ENCODE results near the gene HESX1. TPM values are rescaled to one million over a fixed set of nuclear protein-coding genes. Genes with fewer than 3 reads are reported as not detected.
A peak's percentile ranks its signal among the peaks of the same experiment; 100 is the strongest.

HESX1 gene
- total and polyA plus RNA-seq, 3 experiments from 2014 or later = 0.44 TPM; not detected in 2

DNA sequence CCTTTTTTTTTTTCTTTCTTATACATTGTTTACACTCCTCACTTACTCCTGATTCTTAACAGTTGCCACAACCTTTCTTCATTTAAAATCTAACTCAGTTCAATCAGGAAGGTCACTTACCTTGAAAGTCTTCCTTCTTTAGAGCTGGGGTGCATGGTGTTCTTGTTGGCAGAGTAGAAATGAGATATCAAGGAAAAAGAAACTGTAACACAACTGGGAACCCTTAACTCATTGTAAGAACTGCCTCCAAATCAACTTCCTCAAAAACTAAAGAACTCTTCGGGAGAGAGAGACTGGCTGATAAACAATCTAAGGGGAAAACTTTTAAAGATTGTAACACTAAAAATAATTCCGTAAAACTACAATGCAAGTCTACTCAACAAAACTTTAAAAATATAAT is 26.4 kb upstream of the HESX1 start:
- no peaks in the 10 kb centered on the region for H3K9me3 Mint-ChIP-seq

DNA sequence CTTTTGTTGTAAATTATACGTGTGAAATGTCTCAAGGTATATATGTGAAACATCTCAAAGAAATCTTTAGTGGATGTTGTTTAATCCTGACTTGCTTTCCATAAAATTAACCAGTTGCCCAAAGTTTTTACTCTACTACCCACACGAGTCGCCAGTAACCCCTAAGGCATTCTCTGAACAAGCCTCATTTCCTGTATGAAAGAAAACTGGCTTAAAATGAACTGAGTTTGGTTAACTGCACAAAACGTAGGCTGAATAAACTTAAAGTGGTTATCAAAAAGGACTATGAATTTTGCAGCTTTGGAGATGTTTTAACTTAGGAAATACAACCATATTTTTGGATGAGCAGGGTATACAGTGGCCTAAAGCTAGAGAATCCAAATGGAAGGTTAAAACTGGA is 25.1 kb upstream of the HESX1 start:
- peak overlapping the region in 1 of 7 donors; percentile 65 for H3K4me3 Mint-ChIP-seq
- no peak overlapping the region for H3K27ac ChIP-seq (ENCODE audit: low read depth, low read length)
- H3K27me3 Mint-ChIP-seq = peaks cover 0 to 1% of the 10 kb centered on the region in 2 donors
- no peaks in the 10 kb centered on the region for H3K9me3 Mint-ChIP-seq
- ChIA-PET CTCF (no interaction called here), POLR2A (no interaction called here)
- no peak for DNase-seq
- no peak overlapping the region for H3K4me3 ChIP-seq (ENCODE audit: low read length)
- peaks cover 0 to 9% (median 0%) of the 10 kb centered on the region in 3 donors for H3K36me3 Mint-ChIP-seq
- H3K36me3 ChIP-seq (ENCODE audit: insufficient read depth, low read length) = no peaks in the 10 kb centered on the region
- H3K9me3 ChIP-seq (ENCODE audit: low read length) = no peaks in the 10 kb centered on the region
- peaks cover 11 to 28% (median 22%) of the 10 kb centered on the region in 3 donors for H3K4me1 Mint-ChIP-seq
- H3K27me3 ChIP-seq (ENCODE audit: insufficient read depth, low read length, poor library complexity, severe bottlenecking) = no peaks in the 10 kb centered on the region
- H3K27ac Mint-ChIP-seq = no peak overlapping the region
- peaks cover 17% of the 10 kb centered on the region for H3K4me1 ChIP-seq (ENCODE audit: insufficient read depth, low read length)

More for the DNA sequence above, 26.4 kb upstream of the HESX1 start:
- Histone ChIP-seq H3K9me3 (ENCODE audit: low read length) (no peaks in the 10 kb centered on the region), H3K36me3 (ENCODE audit: insufficient read depth, low read length) (no peaks in the 10 kb centered on the region), H3K4me3 (ENCODE audit: low read length) (no peak overlapping the region), H3K4me1 (ENCODE audit: insufficient read depth, low read length) (peaks cover 17% of the 10 kb centered on the region), H3K27ac (ENCODE audit: low read depth, low read length) (no peak overlapping the region), H3K27me3 (ENCODE audit: insufficient read depth, low read length, poor library complexity, severe bottlenecking) (no peaks in the 10 kb centered on the region)
- ChIA-PET CTCF (interaction anchor here (3.0 kb wide), 1 partner anchor 56 kb away, joined by 9 read pairs; no protein-coding TSS in a partner anchor), POLR2A (no interaction called here)
- Mint-ChIP-seq H3K27ac (peak overlapping the region in 1 of 8 donors; percentile 37), H3K4me3 (peak overlapping the region in 6 of 7 donors; percentile 9 to 86 (median 43)), H3K27me3 (peaks cover 0 to 1% of the 10 kb centered on the region in 2 donors), H3K4me1 (peaks cover 13 to 34% (median 27%) of the 10 kb centered on the region in 3 donors), H3K36me3 (peaks cover 0 to 9% (median 0%) of the 10 kb centered on the region in 3 donors)
- DNase-seq = no peak

DNA sequence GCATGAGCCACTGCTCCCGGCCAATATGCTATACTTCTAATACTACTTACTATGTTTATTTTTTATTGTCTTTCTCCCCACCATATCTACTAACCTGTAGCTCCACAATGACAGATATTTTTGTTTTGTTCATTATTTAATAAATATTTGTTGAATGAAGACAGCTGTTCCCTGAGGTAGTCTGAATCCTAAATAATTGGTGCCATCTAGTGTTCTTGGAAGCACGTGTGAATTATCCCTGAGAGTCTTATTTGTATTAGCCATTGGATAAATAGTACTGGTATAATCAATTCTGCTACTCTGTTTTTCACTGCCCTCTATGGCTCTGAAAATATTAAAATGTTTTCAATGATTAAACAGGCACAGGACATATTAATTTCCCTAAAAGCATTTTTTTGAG is 22.1 kb upstream of the HESX1 start:
- Histone ChIP-seq H3K36me3 (ENCODE audit: insufficient read depth, low read length) (no peaks in the 10 kb centered on the region), H3K4me1 (ENCODE audit: insufficient read depth, low read length) (peaks cover 3% of the 10 kb centered on the region), H3K27ac (ENCODE audit: low read depth, low read length) (no peak overlapping the region), H3K27me3 (ENCODE audit: insufficient read depth, low read length, poor library complexity, severe bottlenecking) (no peaks in the 10 kb centered on the region), H3K9me3 (ENCODE audit: low read length) (no peaks in the 10 kb centered on the region), H3K4me3 (ENCODE audit: low read length) (no peak overlapping the region)
- ChIA-PET POLR2A (no interaction called here), CTCF (no interaction called here)
- H3K27ac Mint-ChIP-seq = no peak overlapping the region
- H3K4me1 Mint-ChIP-seq = peaks cover 0 to 7% (median 5%) of the 10 kb centered on the region in 3 donors
- H3K27me3 Mint-ChIP-seq = peaks cover 0 to 1% of the 10 kb centered on the region in 2 donors
- DNase-seq = no peak
- H3K9me3 Mint-ChIP-seq = no peaks in the 10 kb centered on the region
- no peak overlapping the region for H3K4me3 Mint-ChIP-seq
- H3K36me3 Mint-ChIP-seq = no peaks in the 10 kb centered on the region

DNA sequence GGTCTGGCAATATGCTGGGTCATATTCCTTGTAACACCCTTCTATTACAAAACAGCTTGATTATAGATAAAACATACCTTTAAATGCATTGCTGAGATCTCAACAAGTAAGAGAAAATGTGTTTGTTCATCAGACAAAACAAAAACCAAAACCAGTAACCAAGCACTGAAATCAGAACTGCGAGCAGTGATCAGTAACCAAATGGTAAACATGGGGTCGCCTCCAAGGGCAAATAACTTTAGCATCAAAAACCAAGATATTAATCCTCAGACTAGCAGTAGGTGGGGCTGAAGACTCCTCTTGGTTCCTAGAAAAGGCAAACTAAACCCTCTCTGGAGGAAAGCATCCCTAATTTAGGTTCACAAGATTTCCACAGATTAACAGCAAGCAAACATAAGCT is 6.6 kb upstream of the HESX1 start:
- Mint-ChIP-seq H3K4me1 (no peaks in the 10 kb centered on the region), H3K27ac (no peak overlapping the region), H3K36me3 (peaks cover 0 to 2% (median 0%) of the 10 kb centered on the region in 3 donors), H3K9me3 (no peaks in the 10 kb centered on the region), H3K4me3 (no peak overlapping the region), H3K27me3 (peaks cover 0 to 4% of the 10 kb centered on the region in 2 donors)
- H3K4me3 ChIP-seq (ENCODE audit: low read length) = no peak overlapping the region
- DNase-seq = no peak
- no peak overlapping the region for H3K27ac ChIP-seq (ENCODE audit: low read depth, low read length)
- ChIA-PET CTCF (no interaction called here), POLR2A (interaction anchor here (0.7 kb wide), 1 partner anchor 138 kb away, joined by 3 read pairs; no protein-coding TSS in a partner anchor)
- H3K27me3 ChIP-seq (ENCODE audit: insufficient read depth, low read length, poor library complexity, severe bottlenecking) = no peaks in the 10 kb centered on the region
- H3K4me1 ChIP-seq (ENCODE audit: insufficient read depth, low read length) = no peaks in the 10 kb centered on the region
- H3K9me3 ChIP-seq (ENCODE audit: low read length) = no peaks in the 10 kb centered on the region
- no peaks in the 10 kb centered on the region for H3K36me3 ChIP-seq (ENCODE audit: insufficient read depth, low read length)

DNA sequence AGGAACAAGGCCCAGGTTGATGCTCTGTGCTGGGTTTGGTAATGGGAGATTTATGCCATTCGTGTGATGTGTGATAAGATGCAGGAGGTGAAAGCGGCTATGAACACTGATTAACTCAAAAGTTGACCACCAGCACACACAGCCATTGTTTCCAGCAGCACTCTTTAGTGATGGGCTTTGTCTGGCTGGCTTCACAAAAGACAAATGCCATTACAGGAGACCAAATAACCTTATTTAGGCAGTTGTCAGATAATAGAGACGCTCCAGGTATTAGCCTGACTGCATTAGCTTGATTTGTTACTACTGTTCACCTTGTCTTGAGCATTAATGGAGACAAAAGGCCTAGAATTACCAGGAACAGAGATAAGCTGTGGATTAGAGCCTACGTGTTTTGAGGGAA is 5.1 kb downstream of the HESX1 start:
- Mint-ChIP-seq H3K36me3 (no peaks in the 10 kb centered on the region), H3K9me3 (peaks cover 0 to 4% (median 0%) of the 10 kb centered on the region in 5 donors), H3K27me3 (peaks cover 16 to 40% of the 10 kb centered on the region in 2 donors), H3K4me1 (peaks cover 0 to 2% (median 0%) of the 10 kb centered on the region in 3 donors), H3K27ac (no peak overlapping the region), H3K4me3 (no peak overlapping the region)
- DNase-seq = no peak
- Histone ChIP-seq H3K4me3 (ENCODE audit: low read length) (no peak overlapping the region), H3K4me1 (ENCODE audit: insufficient read depth, low read length) (no peaks in the 10 kb centered on the region), H3K36me3 (ENCODE audit: insufficient read depth, low read length) (no peaks in the 10 kb centered on the region), H3K27me3 (ENCODE audit: insufficient read depth, low read length, poor library complexity, severe bottlenecking) (peaks cover 9% of the 10 kb centered on the region), H3K9me3 (ENCODE audit: low read length) (no peaks in the 10 kb centered on the region), H3K27ac (ENCODE audit: low read depth, low read length) (no peak overlapping the region)
- CTCF ChIA-PET = interaction anchor here (1.3 kb wide), 1 partner anchor 24 kb away, joined by 3 read pairs; no protein-coding TSS in a partner anchor
- POLR2A ChIA-PET = no interaction called here

DNA sequence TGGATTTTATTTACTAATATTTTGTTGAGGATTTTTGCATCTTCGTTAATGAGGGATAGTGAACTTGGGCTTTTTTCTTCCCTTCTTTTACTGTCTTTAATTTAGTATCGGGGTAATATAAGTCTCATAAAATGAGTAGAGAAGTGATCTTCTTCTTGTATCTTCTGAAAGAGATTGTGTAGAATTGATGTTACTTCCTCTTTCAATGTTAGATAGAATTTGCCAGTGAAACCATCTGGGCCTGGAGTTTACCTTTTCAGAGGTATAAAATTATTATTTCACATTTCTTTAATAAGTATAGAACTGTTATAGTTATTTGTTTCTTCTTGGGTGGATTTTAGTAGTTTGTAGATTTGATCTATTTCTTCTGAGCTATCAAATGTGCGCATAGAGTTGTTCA is 7.8 kb downstream of the HESX1 start:
- Mint-ChIP-seq H3K9me3 (peaks cover 0 to 4% (median 0%) of the 10 kb centered on the region in 5 donors), H3K27ac (no peak overlapping the region), H3K4me3 (no peak overlapping the region), H3K27me3 (peaks cover 11 to 30% of the 10 kb centered on the region in 2 donors), H3K36me3 (no peaks in the 10 kb centered on the region), H3K4me1 (no peaks in the 10 kb centered on the region)
- ChIA-PET CTCF (no interaction called here), POLR2A (no interaction called here)
- Histone ChIP-seq H3K4me1 (ENCODE audit: insufficient read depth, low read length) (no peaks in the 10 kb centered on the region), H3K4me3 (ENCODE audit: low read length) (no peak overlapping the region), H3K27ac (ENCODE audit: low read depth, low read length) (no peak overlapping the region), H3K36me3 (ENCODE audit: insufficient read depth, low read length) (no peaks in the 10 kb centered on the region), H3K27me3 (ENCODE audit: insufficient read depth, low read length, poor library complexity, severe bottlenecking) (peaks cover 6% of the 10 kb centered on the region), H3K9me3 (ENCODE audit: low read length) (no peaks in the 10 kb centered on the region)
- DNase-seq = no peak

DNA sequence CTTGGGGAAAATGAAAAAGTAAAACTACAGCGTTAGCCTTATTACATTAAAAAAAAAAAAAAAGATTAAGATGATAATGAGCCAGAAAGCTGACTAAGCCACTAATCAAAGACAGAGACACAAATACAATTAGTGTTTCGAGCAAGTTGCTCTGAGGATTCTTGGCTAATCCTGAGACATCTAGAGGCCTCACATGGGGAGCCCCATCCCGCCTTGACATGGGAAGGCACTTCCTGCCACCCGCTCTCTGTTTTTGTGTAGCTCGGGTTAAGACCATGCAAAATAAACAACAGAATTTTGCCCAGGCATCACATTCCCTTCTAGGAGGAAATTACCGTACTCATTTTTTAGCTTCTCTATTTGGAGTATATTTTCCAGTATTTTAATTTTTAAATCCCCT is 15.3 kb downstream of the HESX1 start:
- ChIA-PET CTCF (no interaction called here), POLR2A (no interaction called here)
- Mint-ChIP-seq H3K27ac (no peak overlapping the region), H3K4me3 (no peak overlapping the region), H3K36me3 (no peaks in the 10 kb centered on the region), H3K27me3 (peaks cover 5 to 34% of the 10 kb centered on the region in 2 donors), H3K4me1 (no peaks in the 10 kb centered on the region), H3K9me3 (no peaks in the 10 kb centered on the region)
- Histone ChIP-seq H3K4me1 (ENCODE audit: insufficient read depth, low read length) (no peaks in the 10 kb centered on the region), H3K27ac (ENCODE audit: low read depth, low read length) (no peak overlapping the region), H3K36me3 (ENCODE audit: insufficient read depth, low read length) (no peaks in the 10 kb centered on the region), H3K4me3 (ENCODE audit: low read length) (no peak overlapping the region), H3K9me3 (ENCODE audit: low read length) (no peaks in the 10 kb centered on the region), H3K27me3 (ENCODE audit: insufficient read depth, low read length, poor library complexity, severe bottlenecking) (no peaks in the 10 kb centered on the region)
- DNase-seq = no peak

DNA sequence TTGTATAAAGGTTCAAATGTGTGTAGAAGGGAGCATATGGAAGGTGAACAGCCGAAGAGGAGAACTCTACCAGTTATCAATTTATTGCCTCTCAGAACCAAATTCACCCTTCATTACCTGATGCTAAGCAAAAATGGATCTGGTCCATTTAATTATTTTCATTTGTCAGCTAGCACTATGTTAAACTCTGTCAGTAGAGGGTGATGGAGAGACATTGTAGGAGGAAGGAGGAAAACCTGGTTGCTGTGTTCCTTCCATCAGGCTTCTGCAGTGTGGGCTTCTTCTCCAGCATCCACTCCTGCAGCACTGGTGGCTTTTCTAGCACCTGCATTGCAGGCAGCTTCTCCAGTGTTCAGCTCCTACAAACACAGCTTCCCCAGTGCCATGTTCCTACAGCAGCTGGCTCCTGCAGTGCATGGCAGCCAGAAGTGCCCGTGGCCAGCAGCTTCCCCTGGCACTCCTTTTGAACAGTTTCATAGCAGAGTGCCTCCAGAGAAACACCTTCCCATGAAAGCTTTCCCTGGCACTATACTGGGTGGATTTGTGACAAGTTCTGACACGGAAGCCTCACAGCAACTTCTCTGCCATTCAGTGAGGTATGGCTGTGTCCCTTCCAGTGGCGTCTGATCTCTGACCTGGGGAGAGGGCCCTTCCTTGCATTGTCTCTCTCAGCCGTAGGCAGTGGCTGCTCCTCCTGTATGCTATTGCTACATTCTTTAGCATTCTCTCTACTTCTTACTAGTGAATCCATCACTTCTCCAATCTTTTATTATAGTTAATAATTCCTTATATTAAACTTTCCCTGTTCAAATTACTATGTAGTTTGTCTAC is 20.0 kb downstream of the HESX1 start:
- CTCF ChIA-PET = interaction anchor here (0.7 to 0.9 kb wide), 2 partner anchors 9 to 171 kb away, joined by 3 to 5 read pairs; no protein-coding TSS in a partner anchor
- POLR2A ChIA-PET = no interaction called here
- Mint-ChIP-seq H3K4me3 (no peak overlapping the region), H3K27me3 (peaks cover 10 to 46% of the 10 kb centered on the region in 2 donors), H3K27ac (no peak overlapping the region), H3K4me1 (no peaks in the 10 kb centered on the region), H3K9me3 (no peaks in the 10 kb centered on the region), H3K36me3 (no peaks in the 10 kb centered on the region)
- DNase-seq = no peak
- Histone ChIP-seq H3K9me3 (ENCODE audit: low read length) (no peaks in the 10 kb centered on the region), H3K4me3 (ENCODE audit: low read length) (no peak overlapping the region), H3K27ac (ENCODE audit: low read depth, low read length) (no peak overlapping the region), H3K27me3 (ENCODE audit: insufficient read depth, low read length, poor library complexity, severe bottlenecking) (no peaks in the 10 kb centered on the region), H3K36me3 (ENCODE audit: insufficient read depth, low read length) (no peaks in the 10 kb centered on the region), H3K4me1 (ENCODE audit: insufficient read depth, low read length) (no peaks in the 10 kb centered on the region)

All from CD8-positive, alpha-beta memory T cell (primary cell).